Sigmoid colon (tissue), 4 donors: ENCODE measurements around the gene SELE.
"Not testable (repeated sequence)": the region's sequence is repeated elsewhere in the genome, so short reads cannot be mapped to it uniquely, and the experiment has no call there.

Experiments
- CTCF ChIP-seq, 4 experiments: fragments of 450-650 bp in 3 of 4; fragments of 200-600 bp in 1 of 4; IDR thresholded peaks; one replicate each; pipeline ENCODE4 v1.5.1; 2016 to 2019; ENCODE audit warnings: antibody characterized with exemption in 4 of 4, mild to moderate bottlenecking in 3 of 4, moderate library complexity in 2 of 4
- EP300 ChIP-seq, 4 donors: sonication (generic); formaldehyde crosslinking; IDR thresholded peaks; one replicate each; pipeline ENCODE4 v1.6.1; 2017; ENCODE audit warnings: antibody characterized with exemption in 4 of 4
- POLR2A ChIP-seq, 2 donors: fragments of 450-650 bp; IDR thresholded peaks; one replicate each; pipeline ENCODE4 v1.6.1; 2016; ENCODE audit warnings: antibody characterized with exemption in 2 of 2, mild to moderate bottlenecking in 2 of 2, moderate library complexity in 2 of 2
- POLR2AphosphoS5 ChIP-seq, 4 donors: sonication (generic); formaldehyde crosslinking; IDR thresholded peaks; one replicate each; pipeline ENCODE4 v1.6.1; 2017; ENCODE audit warnings: antibody characterized with exemption in 4 of 4

GRCh38 chr1:169713090-169713489 lies 20.8 kb downstream of the SELE start:
- not testable (repeated sequence) for TF ChIP-seq CTCF, POLR2A, POLR2AphosphoS5, EP300 (IDR thresholded peaks at IDR 0.05)
